Stimulated activated CD8-positive, alpha-beta memory T cell treated with anti-CD3 and anti-CD28 coated beads, Interleukin-4, amount 100 ng/mL, for 4 hours (primary cell): ENCODE data around the gene PSKH1.
"Not testable (repeated sequence)": the region's sequence is repeated elsewhere in the genome, so short reads cannot be mapped to it uniquely, and the experiment has no call there.

Source experiments
- DNase-seq, 2 donors: peaks; one replicate each; pipeline ENCODE4 v3.0.0-alpha.2; 2020; ENCODE audit warnings: low read depth in 2 of 2, low spot score in 1 of 2

The PSKH1 gene

DNA sequence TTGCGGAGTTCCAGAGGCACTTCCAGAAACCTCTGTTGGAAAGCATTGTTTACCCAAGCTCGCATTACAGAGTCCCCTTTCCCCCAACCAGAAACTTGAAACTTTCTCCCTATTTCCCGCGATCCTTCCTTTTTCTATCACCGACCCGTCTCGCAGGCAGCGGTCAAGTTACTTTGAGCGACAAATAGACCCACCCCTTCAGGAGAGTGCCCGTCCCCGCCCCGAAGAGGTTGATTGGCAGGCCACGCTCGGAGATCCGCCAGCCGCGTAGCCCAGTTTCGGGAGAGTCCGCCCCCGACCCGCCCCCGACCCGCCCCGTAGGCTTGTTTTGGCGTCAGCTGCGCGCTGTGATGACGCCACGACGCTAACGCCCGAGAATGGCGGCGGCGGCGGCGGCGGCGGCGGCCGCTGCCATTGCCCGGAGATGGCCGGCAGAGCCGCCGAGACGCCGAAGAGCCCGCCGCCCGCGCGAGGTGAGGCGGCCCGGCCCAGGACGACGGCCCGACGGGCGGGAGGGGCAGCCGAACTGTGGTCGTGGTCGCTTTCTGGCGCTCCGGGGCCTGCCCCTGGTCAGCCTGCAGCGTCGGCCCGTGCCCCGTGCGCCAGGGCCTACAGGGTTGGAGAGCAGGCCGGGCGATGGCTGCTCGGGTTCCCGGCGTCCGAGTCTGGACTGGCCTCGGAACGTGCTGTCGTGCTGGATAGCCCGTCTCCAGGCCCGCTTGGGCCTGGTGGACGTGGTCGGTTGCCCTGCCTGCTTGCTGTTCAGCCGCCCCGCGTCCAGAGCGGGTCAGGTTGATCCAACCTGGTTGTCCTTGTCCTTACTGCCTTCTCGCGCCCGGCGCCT lies at the start of gene PSKH1:
Gene PSKH1, plus strand, starts transcription at position 356 of the 844 bp plus-strand sequence. CDS start 15,496 bp downstream, outside the sequence.
- peak; percentile 89 to 90 for DNase-seq

DNA sequence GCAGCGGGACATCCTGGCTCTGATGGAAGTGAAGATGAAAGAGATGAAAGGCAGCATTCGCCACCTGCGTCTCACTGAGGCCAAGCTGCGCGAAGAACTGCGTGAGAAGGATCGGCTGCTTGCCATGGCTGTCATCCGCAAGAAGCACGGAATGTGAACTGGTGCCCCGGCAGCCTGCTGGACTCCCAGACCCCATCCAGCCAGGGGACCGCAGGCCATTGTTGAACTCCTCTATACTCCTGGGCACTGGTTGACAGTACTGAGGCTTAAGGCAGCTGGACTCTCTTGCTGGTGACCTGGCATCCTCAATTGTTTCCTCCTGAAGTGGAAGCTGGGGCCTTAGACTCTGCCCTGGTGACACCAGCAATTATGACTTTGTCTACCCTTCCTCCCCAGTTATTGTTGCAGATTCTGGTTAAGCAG lies 49.7 kb upstream of the PSKH1 start:
- no peak for DNase-seq

DNA sequence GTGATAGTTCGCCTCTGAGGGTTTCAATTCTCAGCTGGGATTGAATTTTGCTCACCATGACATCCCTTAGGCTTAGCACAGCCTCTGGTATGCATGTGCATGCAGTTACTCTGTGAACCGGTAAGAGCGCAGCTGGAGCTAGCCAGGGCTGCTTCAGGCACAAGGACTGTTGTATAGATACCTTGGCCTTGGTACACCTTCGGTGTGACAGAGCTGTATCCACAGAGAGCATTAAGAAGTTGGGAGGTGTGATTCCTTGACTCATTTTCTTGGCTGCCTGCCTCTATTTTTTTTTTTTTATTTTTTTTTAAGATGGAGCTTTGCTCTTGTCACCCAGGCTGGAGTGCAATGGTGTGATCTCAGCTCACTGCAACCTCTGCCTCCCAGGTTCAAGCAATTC lies 48.6 kb upstream of the PSKH1 start:
- no peak for DNase-seq

DNA sequence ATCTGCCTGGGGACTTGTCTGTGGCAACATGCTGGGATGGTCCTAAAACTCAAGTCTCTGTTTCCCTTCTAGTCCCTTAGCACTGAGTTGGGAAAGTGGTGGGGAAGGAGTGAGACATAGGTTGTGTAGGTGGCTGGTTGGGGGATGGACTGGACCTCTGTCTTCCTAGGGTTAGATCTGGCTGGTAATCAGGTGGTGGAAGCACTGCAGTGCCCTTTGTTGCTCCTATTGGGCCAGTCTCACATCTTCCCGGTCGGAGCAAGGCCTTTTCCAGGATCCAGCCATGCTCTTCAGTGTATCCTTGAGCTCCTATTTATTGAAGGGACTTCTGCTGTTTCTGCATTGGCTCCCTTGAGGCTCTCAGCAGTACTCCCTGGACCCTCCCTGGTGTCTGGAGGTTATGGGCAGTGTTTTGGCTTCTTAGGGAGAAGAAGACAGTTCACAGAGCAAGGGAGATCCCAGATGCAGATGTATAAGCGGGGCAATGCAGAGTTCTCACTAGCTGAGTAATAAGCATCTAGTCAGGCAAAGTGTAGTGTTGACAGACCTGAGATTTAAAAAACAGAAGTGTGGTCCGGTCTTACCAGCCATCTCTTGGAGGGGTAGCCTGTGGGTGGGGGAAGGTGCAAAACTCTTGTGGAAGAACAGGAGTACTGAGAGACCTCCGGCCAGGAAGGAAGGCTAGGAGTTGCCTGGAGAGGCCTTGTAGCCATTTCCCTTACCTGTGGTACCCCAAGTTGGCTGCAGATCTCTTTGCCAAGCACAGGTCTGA lies 47.6 kb upstream of the PSKH1 start:
- no peak for DNase-seq

DNA sequence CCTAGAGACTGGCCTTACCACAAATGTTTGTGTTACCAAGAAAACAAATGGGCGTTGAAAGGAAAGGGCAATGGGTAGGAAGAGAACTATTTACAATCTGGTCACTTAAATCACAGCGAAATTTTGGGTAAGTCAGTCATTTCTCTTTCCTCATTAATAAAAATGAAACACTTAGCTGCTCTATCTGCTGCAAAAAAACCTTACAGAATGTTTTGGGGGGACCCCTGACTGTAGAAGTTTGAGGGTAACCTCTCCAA lies 47.1 kb upstream of the PSKH1 start:
- no peak for DNase-seq

DNA sequence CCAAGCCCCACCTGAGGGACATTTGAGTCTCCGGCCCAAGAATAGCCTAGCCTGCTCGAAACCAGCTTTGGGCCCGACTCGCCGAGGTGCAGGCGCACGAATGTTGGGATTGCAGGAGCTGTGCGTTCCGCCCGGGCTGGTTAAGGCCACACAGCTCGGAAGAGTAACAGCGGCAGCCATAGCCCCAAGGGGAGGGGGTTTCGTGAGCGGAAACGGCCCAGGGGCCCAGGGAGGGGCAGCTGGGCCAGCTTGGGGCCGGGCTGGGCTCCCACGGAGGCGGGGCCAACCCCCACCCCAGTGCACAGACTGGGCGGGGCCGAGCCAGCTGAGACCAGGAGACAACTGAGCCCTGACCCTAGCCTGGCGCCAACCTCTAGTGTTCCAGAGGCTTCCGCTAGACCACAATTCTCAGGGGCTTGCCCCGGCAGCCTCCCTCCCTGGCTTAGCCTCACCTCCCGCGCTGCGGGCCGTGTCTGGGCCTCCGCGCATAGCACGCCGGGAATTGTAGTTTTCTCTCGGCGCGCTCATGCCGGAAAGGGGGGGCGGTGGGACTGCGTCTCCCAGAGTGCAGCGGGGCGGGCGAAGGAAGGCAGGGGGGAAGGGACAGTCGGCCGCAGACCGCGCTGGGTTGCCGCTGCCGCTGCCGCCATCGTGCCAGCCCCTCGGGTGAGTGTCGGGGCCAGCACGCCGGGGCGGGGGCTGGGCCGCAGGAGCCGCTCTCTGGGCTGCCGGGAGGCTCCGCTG lies 46.6 kb upstream of the PSKH1 start, which contains the start of gene NUTF2:
Gene NUTF2, plus strand, starts transcription at position 614 of the 744 bp plus-strand sequence. CDS start 18,198 bp downstream, outside the sequence.
- DNase-seq: peak; percentile 88 to 90

DNA sequence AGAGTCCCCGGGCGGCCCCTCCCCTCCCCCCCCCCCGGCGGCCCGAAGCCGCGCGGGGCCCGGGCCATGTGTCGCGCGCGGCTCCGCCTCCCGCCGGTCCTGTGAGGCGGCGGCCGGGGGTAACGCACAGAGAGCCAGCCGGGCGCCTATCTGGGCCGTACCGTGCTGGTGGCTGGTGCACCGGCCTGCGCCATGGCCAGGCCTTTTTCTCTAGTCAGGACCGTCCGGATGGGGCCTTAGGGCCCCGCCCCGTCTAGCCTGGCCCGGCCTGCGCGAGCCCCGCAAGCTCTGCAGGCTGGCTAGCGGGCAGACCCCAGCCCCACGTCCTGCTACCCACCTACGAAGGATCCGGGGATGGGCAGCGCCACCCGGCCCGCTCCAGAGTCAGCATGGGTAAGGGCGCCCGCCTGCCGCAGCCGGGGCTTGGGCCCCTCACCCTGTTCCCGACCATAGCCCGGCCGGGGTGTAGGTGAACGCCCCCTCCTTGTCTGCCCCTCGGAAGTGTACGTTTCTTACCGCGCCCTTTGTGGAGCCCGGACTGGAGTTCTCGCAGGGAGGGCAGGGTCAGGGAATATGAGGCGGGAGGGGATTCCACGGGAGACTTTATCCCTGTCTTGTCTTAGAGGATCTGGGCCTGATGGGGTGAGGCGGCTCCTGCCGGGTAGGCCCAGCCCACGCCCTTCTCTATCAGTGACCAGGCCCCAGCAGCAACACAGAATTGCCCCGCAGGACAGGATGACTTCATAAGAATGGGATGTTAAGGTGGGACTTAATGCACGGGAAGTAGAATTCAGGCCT lies 45.8 kb upstream of the PSKH1 start, which contains the start of gene CENPT:
Gene CENPT, minus strand, starts transcription at position 630 of the 798 bp plus-strand sequence. CDS start 13,834 bp downstream, outside the sequence.
- no peak for DNase-seq

DNA sequence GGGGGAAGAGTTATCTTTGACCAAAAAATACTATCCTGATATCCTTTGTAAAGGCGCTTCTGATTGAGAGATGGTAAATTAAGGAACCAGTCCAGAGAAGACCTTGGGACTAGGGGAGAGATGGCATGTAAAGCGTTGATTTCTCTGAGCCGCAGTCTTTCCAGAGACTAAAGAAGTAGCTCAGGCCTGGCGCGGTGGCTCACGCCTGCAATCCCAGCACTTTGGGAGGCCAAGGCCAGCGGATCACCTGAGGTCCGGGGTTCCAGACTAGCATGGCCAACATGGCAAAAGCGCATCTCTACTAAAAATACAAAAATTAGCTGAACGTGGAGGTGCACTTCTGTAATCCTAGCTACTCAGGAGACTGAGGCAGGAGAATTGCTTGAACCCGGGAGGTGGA lies 44.9 kb upstream of the PSKH1 start:
- no peak for DNase-seq

DNA sequence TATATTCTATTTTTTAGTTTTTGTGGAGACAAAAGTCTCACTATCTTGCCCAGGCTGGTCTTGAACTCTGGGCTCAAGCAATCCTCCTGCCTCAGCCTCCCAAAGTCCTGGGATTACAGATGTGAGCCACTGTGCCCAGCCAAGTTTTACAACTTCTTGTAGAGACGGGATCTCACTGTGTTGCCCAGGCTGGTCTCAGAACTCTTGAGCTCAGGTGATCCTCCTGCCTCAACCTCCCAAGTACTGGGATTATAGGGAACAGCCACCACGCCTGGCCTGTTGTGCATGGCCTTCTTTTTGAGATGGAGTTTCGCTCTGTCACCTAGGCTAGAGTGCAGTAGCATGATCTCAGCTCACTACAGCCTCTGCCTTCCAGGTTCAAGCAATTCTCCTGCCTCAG lies 39.4 kb upstream of the PSKH1 start:
- DNase-seq: no peak

DNA sequence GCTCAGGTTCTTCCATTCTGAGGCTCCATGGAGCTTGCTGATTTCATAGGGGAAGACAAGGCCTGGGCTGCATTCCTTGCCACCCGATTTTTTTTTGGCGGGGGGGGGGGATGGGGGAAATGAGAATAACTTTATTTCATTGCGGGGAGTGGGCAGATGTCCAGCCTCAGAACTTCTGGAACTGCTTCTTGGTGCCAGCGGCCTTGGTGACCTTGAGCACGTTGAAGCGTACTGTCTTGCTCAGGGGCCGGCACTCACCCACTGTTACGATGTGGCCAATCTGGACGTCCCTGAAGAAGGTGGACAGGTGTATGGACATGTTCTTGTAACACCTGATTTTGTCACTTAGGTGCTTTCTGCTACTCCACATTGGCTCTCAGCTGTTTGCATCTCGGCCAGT lies 37.3 kb upstream of the PSKH1 start:
- no peak for DNase-seq

DNA sequence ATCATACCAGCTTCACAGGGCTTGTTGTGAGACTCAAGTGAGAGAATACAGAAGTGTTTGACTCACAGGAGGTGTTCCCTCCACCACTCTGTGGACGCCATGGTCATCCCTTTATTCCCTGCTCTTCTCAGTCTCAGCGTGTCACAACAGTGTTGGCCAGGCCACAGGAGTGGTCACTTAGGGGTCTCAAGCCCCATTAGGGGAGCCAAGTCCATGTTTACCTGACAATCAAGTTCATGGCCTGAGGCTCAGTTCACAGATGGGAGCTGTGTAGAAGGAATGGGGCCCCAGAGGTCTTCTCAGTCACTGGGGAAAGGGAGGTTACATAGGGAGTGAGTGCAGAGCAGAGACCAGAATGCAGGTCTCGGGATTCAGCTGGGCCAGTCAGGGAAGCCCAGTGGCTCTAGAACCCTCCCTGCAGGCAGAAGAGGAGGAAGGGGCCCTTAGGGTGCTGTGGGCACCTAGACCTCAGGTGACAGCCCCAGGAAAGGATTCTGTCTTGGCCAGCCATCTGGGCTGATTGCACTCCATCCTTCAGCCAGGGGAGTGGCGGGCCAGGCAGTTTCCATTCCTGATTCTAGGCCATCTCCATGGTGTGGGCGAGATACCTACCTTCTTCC lies 36.0 kb upstream of the PSKH1 start:
- DNase-seq: no peak

DNA sequence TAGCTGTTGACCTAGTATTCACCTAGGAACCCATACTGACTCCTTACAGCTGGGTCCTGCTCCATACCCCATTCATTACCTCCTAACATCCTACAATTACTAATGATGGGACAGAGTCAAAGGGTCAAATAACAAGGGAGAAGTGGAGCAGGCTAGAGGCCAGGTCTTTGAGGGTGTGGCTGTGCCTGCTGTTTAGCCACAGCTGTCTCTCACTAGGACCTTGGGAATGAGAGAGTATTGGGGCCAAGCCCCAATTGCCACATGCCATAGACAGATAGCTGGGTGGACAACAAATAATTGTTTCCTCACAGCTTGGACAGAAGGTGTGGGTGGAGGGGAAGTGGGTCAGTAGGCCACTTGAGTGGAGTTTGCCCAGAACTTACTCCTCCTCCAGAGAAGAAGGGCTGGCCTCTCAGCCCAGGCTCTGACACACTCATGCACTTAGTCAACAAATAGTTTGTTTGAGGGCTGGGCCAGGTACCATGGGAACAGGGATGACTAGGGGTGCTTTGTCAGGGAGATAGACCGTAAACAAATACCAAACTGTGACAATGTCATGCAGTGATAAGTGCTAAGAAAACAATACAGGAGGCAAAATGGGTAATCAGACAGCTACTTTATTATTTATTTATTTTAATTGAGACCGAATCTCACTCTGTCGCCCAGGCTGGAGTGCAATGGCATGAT lies 35.4 kb upstream of the PSKH1 start:
- DNase-seq: no peak

DNA sequence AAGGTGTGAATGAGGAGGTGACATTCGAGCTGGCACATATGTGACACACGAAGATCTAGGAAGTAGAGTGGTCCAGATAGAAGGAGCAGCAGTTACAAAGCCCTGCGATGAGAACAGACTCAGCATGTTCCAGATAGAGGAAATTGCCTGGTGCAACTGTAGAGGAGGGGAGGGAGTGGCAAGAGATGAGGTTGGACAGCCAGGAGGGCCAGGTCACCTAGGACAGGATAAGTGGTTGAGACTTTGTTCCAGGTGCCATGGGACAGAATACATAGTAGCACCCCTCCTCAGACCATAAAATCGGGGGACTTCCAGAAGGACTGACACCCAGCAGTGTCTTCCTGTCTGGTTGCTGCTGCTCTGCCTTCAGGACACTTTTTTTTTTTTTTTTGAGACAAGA lies 34.6 kb upstream of the PSKH1 start:
- DNase-seq: no peak

DNA sequence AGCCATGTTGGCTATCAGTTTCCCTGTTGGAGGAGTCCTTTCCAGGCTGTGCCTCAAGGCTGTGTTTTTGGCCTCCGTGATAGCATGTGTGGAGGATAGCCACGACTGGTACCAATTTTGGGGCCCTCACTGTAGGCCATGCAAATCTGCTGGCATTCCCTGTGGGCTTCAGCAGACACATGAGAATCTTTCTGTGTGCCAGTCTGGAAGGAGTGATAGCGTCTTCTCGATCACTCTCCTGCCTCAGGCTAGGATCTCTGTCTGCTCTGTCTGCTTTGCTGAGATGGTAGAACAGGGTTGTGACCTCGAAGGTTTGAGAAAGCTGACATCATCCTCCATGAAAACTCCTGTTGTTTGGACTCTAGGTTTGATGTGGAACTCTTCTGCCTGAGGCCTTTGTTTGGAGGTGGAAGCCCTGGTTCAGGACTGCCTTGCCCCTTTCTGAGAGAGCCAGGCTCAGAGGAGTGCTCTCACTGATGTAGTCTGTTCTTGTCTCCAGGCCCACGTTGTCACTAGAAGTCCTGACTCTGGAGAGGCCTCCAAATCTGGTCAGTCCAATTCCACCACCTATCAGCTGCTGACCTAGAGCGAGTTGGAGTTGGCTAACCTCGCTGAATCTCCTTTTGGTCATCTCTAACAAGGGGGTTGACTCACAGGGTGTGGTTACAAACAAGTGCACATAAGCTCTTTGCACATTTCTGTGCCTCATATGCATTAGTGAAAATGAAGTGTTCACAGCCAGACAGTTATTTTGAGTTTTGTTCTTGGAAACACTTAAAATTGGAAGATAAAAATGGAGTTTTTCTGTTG lies 32.3 kb upstream of the PSKH1 start:
- no peak for DNase-seq

DNA sequence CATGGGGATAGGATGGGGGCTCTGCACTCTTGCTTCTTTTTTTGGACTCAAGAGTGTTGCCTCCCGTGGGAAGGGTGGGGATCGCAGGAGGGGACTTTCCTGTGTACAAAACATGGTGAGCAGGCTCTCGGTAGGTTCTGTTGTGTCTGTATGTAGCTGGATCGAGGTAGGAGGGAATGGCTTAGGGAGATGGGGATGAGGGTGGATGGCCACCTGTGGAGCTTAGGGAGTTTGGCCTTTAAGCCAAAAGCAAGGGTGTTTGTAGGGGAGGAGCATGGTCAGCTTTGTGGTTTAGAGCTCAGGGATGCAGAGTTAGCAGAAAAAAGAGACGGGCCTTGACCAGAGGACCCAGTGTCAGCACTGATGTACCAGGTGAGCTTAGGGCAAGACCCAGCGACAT lies 31.2 kb upstream of the PSKH1 start:
- no peak for DNase-seq

DNA sequence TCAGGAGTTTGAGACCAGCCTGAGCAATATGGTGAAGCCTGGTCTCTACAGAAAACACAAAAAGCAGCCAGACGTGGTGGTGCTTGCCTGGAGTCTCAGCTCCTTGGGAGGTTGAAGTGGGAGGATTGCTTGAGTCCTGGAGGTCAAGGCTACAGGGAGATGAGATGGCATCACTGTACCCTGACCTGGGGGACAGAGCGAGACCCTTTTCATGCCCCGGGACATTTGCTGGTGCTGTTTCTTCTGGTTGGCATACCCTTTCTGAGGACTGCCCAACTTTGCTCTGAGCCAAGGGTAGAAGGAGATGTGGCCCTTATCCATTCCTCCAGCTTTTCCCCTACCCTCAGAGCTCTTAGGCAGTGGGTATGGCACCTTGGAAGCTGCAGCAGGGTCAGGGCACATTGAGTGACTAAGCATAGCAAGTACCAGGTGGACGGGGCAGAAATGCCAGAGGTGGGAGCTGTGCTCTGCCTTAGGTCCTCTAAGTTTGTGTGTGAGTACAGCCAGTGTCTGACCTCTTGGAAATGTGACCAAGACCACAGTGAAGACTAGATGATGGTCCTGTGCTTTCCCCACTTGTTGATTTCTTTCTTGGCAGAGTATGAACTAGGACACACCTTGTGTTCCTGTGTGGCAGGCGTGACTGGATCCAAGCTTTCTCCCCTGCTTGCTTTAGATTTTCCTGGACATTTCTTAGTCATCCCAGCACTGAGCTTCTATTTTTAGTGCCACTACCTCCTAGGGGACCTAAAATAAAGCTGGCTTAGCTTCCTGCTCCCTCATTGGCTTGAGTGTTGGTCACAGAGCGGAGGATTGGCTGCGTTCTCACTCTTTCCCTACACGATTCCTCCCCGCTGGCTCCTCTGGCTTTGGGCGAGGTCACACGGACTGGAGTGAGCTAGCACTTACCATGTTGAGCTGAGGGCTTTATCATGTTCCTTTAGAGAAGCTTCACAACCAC lies 30.2 kb upstream of the PSKH1 start:
- no peak for DNase-seq

DNA sequence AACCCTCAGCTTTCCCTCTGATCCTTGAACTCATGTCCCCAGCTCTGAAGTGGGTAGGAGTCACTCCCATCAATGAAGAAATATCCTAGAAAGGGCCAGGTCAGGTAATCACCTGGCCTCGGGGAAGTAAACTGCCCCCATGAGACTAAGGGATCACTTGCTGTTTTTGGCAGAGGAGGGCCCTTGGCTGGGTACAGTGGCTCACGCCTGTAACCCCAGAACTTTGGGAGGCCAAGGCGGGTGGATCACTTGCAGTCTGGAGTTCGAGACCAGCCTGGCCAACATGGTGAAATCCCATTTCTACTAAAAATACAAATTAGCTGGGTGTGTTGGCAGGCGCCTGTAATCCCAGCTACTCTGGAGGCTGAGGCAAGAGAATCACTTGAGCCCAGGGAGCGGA lies 29.0 kb upstream of the PSKH1 start:
- not testable (repeated sequence) for DNase-seq

DNA sequence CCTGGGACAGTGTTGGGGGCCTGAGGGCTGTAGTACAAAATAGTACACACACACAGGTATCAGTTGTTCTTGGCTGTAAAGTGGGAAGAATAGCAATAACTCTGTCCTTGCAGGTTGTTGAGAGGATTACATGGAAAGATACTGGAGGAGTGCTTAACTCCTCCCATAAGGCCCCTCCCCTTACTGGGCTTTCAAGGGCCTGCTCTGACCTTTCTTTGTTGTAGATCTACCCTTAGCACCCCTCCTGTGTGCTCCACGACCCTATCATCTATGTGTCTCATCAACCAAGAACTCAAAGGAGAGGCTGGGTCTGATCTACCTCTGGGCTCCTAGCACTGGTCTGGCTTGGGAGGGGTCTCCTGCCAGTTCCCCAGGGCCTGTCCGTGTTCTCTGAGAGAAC lies 28.5 kb upstream of the PSKH1 start:
- DNase-seq: no peak
